T-helper 9 cell (primary cell): Measurements from ENCODE around the gene PLPPR2.
"Not testable (repeated sequence)": the region's sequence is repeated elsewhere in the genome, so short reads cannot be mapped to it uniquely, and the experiment has no call there.

Source experiments
- DNase-seq: peaks from one replicate; pipeline ENCODE4 v3.0.0-alpha.2; 2020

Gene PLPPR2

DNA sequence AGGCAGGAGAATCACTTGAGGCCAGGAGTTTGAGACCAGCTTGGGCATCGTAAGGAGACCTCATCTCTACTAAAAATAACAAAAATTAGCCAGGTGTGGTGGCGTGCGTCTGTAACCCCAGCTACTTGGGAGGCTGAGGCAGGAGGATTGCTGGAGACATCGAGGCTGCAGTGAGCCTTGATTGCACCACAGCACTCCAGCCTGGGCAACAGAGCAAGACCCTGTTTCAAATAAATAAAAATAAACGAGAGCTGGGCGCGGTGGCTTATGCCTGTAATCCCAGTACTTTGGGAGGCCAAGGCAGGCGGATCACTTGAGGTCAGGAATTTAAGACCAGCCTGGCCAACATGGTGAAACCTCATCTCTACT lies 15.1 kb upstream of the PLPPR2 start:
- not testable (repeated sequence) for DNase-seq

DNA sequence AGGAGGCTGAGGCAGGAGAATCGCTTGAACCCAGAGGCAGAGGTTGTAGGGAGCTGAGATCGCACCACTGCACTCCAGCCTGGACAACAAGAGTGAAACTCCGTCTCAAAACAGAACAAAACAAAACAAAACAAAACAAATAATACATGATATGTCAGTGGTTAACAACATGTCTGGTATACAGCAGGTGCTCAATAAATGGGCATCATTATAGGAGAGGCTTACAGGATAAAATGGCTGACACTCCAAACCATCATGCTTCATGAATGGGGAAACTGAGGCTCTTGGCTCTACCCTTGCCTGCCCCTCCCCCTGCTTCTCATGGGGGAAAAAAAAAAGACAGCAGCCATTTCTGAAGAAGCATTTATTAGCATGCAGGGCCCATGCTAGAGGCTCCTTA lies 12.8 kb upstream of the PLPPR2 start:
- no peak for DNase-seq

- no peak for DNase-seq
These were observed 10.0 kb upstream of the PLPPR2 start for GRCh38 chr19:11345122-11345803.

- peak; percentile 95 for DNase-seq
These were observed 8.9 kb upstream of the PLPPR2 start, which contains the start of the genes CCDC159 and TMEM205 for GRCh38 chr19:11346104-11346940. Gene CCDC159 (plus strand): TSS chr19:11346519. CDS start chr19:11346607, 88 bp downstream. Gene TMEM205 (minus strand): TSS chr19:11346268. CDS start chr19:11345619, 649 bp downstream.

DNA sequence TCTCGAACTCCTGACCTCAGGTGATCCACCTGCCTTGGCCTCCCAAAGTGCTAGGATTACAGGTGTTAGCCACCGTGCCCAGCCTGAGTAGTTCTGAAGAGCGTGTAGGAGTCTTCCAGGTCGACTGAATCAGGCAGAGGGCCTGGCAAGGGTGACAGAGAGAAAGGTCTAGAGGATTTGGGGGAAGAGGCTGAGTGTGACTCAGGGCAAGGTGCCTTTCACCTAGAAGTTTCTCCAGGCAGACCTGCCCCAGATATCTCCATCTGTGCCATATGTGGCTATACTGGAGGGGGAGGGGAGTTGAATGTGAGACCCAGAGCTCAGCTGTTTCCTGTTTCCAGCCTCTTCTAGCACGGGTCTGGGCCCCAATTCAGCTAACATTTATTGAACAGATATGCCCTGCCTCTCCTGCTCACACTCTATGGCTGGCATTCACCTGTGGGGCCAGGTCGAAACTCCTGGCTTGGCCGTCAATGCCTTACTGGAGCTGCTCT lies 7.6 kb upstream of the PLPPR2 start:
- DNase-seq = no peak

- DNase-seq = no peak
These were observed 6.1 kb upstream of the PLPPR2 start for GRCh38 chr19:11349171-11349570.

GRCh38 chr19:11354102-11354501 lies 1.1 kb upstream of the PLPPR2 start:
- DNase-seq = not testable (repeated sequence)

DNA sequence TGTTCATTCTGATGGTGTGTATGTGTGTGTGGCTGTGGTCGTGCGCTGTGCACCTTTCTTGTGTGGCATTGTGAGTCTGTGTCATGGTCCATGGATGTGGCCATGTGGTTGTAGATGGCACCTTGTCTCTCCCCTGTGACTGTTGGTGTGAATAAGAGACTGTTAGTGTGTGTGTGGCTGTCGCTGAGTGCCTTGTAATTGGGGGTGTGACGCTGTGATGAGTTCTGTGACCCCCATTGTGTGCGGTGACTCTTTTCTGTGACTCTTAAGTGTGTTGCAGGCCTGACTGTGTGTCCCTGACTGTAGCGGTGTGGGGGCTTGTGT lies 804 bp downstream of the PLPPR2 start:
- DNase-seq = no peak

- no peak for DNase-seq
These were observed 1.7 kb downstream of the PLPPR2 start for GRCh38 chr19:11356676-11357550.

- no peak for DNase-seq
These were observed 4.2 kb downstream of the PLPPR2 start for GRCh38 chr19:11359421-11359820.

- DNase-seq = no peak
These were observed 6.0 kb downstream of the PLPPR2 start for GRCh38 chr19:11361037-11361770.

GRCh38 chr19:11361771-11362731 lies 6.8 kb downstream of the PLPPR2 start:
- no peak for DNase-seq

DNA sequence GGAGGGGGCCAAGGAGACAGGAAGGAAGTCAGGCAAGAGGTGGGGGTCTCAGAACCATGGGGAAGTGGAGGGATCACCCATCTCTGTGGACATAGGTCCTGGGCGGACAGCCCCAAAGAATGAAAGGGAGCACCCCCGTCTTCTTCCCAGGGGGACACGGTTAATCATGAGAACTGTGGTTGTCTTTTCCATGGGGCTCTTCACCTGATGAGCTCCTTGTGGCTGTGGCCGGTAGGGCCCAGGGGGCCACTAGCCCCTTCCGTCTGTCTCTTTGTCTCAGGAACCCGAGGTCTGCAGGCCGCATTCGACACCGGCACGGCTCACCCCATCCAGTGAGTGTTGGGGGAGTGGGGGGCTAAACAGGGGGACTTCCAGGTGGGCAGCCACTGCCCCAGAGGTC lies 8.6 kb downstream of the PLPPR2 start:
- DNase-seq = no peak

GRCh38 chr19:11364296-11364904 lies 9.2 kb downstream of the PLPPR2 start:
- no peak for DNase-seq

GRCh38 chr19:11364935-11365334 lies 9.7 kb downstream of the PLPPR2 start:
- no peak for DNase-seq

- DNase-seq = no peak
These were observed 10.4 kb downstream of the PLPPR2 start for GRCh38 chr19:11365557-11366117.

- no peak for DNase-seq
These were observed 12.3 kb downstream of the PLPPR2 start for GRCh38 chr19:11367528-11367927.

GRCh38 chr19:11370744-11371143 lies 15.5 kb downstream of the PLPPR2 start:
- DNase-seq = no peak

DNA sequence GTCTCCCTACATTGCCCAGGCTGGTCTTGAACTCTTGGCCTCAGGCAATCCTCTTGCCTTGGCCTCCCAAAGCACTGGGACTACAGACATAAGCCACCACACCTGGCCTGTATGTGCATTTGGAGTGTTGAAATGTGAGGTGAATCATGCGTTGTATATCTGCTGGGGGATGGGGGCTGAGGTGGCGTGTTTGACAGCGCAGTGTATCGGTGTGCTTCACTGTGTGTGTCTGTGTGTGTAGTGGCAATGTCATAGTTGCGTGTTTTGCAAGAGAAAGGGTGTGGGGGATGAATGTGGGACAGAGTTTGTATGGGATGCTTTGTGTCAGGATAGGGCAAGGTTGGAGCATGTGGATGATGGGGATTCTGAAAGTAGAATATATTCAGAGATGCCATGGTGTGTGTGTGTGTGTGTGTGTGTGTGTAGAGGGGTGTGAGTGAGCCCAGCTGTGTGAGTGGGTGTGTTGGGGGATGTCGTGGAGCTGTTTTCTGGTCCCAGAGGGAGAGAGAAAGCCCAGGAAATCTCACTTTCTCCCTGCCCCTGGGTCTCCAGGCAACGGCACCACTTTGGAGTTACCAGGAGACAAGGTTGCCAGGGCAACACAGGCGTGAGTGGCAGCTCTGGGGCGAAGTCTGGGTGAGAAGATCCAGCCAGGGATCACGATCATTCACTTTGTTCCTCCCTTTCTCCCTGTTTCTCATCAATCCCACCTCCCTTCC lies 18.1 kb downstream of the PLPPR2 start:
- DNase-seq = no peak
